SIG-M5 treated with dmso at 0.1 percent for 504 hours (cell line): ENCODE data around the gene KHDC1.
"Not testable (repeated sequence)": the region's sequence is repeated elsewhere in the genome, so short reads cannot be mapped to it uniquely, and the experiment has no call there.

Source experiments
- DNase-seq: peaks from one replicate; lab custom pipeline; 2025; ENCODE audit not compliant: unreplicated experiment; lab: John Stamatoyannopoulos, UW

KHDC1 gene

DNA sequence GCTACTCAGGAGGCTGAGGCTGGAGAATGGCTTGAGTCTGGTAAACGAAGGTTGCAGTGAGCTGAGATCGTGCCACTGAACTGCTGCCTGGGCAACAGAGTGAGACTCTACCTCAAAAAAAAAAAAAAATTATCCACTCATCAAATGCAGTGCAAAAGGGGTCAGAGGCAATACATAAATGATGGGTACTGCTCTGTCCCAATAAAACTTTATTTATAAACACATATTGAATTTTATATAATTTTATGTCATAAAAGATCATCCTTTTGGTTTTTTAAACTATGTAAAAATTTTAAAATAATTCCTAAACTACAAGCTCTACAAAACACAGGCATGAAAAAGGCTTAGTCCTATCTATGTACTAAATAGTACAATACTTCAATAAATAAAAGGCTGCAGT, 10.3 kb downstream of the KHDC1 start:
- no peak for DNase-seq

DNA sequence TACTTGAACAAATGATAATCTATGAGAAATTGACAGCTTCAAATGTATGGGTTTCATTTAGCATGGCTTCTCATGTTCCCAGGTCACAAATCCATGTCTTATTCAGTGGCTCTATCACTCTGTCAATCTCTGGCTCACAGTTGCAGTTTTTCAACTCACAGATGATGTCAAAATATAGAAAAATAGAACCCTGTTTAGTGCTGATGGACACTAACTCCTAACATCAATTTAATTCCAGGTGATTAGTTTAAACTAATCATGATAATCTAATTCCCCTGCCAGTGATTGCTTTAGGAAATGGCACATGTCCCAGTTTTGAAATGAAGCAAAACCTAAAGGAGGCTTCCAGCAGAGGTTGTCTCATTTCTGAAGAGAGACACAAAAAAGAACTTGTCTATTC, 13.0 kb downstream of the KHDC1 start:
- no peak for DNase-seq

DNA sequence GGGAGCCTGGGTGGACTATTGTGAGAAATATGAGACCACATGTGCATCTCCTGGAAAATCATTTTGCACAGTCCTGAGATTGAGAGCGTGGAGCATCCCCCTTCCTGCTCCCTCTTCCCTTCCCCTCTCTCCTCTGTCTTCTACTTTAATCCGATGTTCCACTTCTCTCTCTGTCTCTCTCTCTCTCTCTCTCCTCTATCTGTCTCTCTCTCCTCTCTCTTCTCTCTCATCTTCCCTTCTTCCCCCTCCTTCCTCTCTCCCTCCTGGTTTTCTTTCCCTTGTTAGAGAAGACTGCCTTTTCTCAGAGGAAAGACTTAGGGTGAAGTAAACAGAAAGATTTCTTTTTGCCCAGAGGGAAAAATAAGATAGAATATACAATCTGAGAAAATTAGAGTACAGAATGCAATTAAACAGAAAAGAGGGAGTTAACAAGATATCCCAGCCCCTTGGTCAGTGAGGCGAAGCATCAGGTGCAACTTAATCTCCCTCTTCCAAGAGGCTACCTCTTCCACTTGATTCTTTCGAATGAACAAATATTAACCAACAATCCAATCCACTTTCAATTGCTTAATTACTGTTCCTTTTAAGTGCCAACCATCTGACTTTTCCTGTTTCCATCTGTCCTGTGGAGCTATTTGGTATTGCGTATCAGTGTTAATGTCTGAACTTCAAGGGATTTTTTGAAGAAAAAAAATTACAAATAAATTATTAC, 14.6 kb downstream of the KHDC1 start:
- DNase-seq = no peak

DNA sequence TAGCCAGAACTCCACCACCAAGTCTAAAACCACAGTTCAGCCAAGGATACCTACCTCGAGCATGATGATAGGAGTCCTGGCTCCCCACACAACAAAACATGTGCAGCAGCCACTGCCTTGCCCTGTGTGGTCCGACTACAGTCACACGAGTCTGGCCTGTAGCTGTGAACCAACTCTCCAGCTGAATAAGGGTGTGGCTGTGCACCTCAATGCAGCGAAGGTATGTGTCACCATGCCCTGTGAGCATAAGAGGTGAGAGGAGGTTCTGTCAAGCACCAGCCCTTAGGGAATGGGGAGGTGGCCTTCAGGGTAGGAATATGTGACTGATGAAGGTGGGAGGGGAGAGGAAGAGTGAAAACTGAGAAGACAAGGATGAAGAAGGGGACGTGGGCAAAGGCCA, 21.0 kb downstream of the KHDC1 start:
- DNase-seq = no peak

DNA sequence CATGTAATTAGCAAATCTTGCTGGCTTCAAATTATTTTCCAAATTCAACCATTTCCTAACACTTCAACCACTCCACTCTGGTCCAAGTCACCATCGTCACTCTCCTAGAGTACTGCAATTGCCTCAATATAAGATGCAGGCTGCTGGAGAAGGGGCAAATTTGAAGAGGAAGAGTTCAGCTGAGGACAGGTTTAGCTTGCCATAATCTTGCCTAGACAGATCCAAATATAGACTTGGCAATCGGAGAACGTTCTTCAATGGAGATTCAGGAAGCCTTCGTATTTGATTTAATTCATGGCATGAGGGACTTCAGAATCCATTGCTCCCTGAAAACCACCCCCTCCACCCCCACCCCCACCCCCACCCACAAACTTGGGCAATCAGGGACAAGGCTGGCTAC, 22.3 kb downstream of the KHDC1 start:
- DNase-seq = no peak

DNA sequence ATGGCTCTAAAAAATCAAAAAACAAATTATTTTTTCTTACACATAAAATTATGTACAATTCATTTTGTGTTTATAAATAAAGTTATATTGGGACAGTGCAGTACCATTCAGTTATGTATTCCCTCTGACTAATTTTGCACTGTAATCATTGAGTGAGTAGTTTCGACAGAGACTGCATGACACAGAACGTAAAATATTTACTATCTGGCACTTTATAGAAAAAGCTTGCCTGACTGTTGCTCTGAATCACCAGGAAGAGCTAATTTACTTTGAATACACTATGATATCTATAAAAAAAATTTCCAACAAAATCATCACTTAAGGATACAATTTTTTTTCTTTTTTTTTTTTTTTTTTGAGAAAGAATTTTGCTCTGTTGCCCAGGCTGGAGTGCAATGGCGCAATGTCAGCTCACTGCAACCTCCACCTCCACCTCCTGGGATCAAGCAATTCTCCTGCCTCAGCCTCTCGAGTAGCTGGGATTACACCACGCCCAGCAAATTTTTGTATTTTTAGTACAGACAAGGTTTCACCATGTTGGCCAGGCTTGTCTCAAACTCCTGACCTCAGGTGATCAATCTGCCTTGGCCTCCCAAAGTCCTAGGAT, 26.7 kb downstream of the KHDC1 start:
- DNase-seq = no peak

DNA sequence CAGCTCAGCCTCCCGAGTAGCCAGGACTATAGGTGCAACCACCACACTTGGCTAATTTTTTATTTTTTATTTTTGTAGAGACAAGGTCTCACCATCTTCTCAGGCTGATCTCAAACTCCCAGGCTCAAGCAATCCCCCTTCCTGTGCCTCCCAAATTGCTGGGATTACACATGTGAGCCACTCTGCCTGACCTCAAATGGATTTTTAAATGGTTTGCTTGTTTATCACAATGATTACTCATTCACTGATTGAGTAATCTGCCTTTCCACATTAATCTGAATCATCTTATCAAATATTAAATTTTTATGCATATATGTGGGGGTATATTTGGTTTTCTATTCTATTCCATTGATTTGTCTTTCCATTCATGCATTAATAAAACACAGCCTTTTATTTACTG, 28.3 kb downstream of the KHDC1 start:
- DNase-seq = no peak

DNA sequence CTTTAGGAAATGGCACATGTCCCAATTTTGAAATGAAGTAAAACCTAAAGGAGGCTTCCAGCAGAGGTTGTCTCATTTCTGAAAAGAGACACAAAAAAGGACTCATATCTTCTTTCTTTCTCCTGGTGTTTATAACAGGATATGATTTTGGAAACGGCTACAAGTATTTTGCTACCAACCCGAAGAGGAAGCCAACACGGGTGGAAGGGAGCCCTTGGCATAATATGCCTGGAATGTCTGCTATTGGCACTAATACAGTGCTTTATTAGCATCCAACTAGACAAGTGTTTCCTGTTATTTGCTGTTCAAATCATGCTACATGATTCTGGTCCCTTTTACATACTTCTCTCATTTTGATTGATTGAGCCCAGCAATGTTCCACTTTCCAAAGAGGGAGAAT, 29.0 kb downstream of the KHDC1 start:
- DNase-seq = not testable (repeated sequence)

DNA sequence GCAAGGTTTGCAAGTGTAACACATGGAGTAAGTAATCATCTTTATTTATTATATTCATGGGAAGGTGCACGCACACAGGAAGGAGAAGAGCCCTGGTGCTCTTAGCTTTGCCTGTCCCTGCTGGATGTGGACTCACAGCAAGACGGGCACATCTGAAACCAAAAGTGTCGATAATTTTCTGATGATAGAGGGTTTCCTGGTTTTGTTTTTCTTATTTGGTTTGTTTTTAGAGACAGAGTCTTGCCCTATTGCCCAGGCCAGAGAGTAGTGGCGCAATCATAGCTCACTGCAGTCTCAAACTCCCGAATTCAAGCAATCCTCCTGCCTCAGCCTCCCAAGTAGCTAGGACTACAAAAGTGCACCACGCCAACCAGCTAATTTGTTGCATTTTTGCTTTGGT, 29.9 kb downstream of the KHDC1 start:
- no peak for DNase-seq

DNA sequence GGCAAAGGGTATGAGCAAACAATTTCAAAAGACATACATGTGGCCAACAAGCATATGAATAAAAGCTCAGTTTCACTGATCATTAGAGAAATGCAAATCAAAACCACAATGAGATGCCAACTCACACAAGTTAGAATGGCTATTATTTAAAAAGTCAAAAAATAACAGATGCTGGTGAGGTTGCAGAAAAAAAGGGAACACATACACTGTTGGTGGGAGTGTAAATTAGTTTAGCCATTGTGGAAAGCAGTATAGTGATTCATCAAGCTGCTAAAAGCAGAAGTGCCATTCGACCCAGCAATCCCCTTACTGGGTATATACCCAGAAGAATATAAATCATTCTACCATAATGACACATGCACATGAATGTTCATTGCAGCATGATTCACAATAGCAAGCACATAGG, 31.0 kb downstream of the KHDC1 start:
- DNase-seq = peak; percentile 59

DNA sequence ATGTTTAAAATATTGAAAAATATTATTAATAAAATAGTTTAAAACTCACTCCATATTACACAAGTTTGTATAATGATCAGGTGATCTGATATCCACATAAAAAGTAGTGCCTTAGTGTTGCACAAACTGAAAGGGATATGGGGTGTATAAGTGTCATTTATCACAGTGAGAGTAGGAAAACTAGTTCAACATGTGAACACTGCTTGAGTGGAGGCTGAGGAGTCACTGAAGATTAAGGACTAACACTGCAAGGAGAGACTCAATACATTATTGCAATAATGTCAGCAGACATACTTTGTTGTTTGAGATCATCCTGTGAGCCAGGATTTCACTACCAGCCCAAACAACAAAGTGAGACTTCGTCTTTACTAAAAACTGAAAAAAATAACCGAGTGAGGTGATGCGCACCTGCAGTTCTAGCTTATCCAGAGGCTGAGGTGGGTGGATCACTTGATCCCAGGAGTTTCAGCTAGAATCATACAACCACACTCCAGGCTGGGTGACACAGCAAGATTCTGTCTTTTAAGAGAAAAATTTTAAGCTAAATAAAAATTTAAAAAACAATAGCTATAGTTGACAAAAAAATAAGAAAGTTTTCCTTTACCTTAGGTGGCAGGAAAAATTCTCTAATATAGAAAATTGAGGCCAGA, 35.3 kb downstream of the KHDC1 start:
- no peak for DNase-seq

DNA sequence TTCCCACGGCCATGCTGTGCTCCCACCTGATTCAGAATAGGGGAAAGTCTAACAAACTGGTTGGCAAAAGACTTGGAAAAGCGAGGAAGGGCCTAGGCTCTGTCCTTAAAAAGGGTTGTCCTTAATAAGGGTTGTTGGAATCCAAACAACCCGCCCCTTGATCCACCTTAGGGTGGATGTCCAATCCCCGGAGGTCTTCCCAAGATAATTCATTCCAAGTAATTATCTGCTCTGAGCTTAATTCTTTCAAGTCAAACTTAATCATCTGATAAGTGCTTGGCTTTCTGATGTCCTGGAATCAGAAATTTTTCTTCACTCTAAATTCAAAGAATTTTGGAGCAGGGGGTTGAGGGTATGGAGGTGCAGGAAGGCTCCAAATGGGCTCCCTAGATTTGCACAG, 37.6 kb downstream of the KHDC1 start, which contains the start of gene KHDC1L:
TSS of gene KHDC1L (minus strand) at position 101 of the 400 bp plus-strand sequence. CDS start at position 13, 88 bp downstream.
- DNase-seq = no peak

DNA sequence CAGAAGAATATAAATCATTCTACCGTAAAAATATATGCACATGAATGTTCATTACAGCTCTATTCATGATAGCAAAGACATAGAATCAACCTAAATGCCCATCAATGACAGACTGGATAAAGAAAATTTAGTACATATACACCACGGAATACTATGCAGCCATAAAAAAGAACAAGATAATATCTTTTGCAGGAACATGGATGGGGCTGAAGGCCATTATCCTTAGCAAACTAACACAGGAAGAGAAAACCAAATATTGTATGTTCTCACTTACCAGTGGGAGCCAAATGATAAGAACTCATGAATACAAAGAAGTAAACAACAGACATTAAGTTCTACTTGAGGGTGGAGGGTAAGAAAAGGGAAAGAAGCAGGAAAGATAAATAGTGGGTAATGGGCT, 46.1 kb downstream of the KHDC1 start:
- DNase-seq = no peak

DNA sequence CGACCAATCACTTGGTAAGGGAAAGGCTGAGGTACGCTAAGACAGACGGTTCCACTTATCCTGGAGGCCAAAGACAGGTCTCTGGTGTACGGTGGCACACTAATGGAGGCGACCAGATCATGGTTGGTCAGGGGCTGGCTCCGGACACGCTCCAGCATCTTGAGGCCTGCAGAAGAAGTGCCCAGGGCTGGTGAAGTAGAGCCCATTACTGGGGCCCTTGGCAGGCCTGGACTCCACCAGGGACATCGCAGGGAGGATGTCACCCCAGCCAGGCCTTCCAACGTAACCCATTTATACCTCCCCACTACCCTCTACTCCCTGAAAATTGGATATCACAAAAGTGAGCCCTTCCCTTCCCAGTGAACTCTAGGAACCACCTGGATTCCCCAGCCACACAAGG, 53.9 kb downstream of the KHDC1 start:
- DNase-seq = no peak

DNA sequence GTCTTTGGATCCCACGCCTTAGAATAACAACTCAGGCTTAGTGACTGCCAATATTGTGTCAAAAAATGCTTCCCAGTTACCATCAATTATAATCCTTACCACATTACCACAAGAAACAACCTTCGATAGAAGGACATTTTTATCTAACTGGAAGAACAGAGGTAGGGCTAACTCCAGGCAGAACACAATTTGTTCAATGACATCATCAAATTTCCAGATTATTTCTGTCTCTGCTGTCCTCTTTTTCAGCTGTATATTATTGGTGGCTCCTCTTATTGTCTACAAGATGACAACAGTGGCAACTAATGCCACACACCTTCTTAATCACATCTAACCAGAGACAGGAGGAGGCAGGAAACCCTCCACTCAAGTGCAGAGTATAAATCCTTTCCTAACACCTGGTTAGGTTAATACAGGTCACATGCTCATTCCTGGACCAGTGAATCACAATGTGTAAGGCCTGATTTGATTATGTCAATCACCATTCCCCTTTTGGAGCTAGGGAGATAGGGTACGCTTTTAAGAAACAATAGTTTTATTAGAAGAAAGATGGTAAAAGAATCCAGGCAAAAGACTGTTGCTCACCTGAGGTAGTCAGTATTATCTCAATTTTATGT, 55.7 kb downstream of the KHDC1 start:
- DNase-seq = no peak

DNA sequence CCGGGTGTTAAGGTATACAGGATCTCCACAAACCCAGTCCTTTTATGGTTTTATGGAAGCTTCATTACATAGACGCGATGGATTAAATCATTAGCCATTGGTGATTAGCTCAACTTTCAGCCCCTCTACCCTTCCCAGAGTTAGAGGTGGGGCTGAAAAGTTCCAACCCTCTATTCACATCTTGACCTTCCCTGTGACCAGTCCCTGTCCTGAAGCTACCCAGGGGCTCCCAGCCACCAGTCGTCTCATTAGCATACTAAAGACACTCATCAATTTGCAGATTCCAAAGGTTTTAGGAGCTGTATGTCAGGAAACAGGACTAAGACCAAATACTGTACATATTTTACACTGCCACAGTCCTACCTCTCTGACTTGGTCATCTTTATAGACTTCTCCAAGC, 58.7 kb downstream of the KHDC1 start:
- DNase-seq = no peak

DNA sequence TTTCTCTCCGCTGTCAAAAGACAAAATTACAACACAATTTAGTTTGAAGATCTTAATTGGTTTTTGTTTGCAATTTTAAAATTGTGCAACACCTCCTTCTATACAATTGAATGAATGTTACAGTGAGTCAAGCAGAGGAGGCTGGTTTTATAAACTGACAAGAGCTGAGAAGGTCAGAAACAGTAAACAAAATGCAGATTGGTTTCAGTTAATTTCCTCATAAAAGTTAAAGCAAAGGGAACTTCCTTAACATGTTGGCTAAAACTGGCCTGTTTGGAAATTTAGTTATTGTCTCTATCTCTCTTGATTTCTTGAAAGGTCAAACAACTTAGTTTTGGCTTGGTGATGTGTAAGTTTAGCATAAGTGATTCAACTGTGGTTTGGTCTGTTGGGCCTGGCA, 59.9 kb downstream of the KHDC1 start:
- DNase-seq = peak; percentile 11

DNA sequence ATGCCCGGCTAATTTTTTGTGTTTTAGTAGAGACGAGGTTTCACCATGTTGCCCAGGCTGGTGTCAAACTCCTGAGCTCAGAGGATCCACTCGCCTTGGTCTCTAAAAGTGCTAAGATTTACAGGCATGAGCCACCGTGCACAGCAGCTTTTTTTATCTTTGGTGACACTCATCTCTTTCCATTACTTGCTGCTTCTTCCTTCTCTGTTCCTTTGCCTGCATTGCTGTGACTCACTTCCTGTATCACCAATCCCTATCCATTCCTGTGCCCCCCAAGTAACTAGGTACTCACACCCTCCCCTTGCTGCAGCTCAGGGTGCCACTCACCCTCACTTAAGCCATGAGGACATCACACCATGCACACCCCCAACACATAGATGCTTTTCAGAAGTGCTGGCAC, 62.3 kb downstream of the KHDC1 start:
- no peak for DNase-seq

DNA sequence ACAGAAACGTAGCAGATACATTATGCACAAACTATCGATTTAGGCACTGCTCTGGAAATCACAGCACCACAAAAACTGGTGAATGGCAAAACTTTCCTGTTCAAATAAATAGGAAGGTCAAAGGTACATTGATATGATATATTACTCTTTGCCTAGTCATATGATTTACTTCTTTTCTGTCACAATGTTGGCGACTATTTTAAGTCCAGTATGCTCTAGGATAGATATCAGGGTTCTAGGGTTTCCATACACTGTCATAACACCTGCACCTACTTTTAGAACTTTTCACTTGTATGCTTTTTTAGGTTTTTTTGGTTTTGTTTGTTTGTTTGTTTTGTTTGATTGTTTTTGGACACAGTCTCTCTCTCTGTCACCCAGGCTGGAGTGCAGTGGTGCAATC, 62.7 kb downstream of the KHDC1 start:
- DNase-seq = no peak

DNA sequence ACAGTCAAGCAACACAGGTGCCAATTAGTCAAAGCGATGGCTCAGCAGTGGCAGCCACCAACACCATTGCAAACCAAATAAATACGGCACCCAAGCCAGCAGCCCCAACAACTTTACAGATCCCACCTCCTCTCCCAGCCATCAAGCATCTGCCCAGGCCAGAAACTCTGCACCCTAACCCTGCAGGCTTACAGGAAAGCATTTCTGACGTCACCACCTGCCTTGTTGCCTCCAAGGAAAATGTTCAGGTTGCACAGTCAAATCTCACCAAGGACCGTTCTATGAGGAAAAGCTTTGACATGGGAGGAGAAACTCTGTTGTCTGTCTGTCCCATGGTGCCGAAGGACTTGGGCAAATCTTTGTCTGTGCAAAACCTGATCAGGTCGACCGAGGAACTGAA, 68.3 kb downstream of the KHDC1 start:
- DNase-seq = no peak

DNA sequence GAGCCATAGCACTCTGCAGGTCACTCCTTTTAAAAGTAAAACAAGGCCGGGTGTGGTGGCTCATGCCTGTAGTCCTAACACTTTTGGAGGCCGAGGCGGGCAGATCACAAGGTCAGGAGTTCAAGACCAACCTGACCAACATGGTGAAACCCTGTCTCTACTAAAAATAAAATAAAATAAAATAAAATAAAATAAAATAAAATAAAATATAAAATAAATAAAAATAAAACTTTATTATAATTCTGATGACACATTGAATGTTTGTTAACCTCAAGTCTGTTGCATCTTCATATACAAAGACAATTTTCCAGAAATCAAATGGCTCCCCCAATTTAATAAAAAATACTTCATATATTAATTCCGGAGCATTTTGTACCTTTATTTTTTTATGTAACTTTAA, 69.7 kb downstream of the KHDC1 start:
- not testable (repeated sequence) for DNase-seq
